H9 (cell line): Measurements from ENCODE around the gene OR9Q2. TPM values are rescaled to one million over a fixed set of nuclear protein-coding genes. Genes with fewer than 3 reads are reported as not detected.

Experiments used
- DNase-seq: peaks from one replicate; pipeline ENCODE4 v3.0.0-alpha.2; 2017
- H2AFZ ChIP-seq: one replicate; pipeline ENCODE4 v1.6.1; 2013; ENCODE audit warnings: mild to moderate bottlenecking, low read length, control low read depth, moderate library complexity
- H2AK5ac ChIP-seq: 2 replicates; pipeline ENCODE4 v1.6.1; 2013; ENCODE audit warnings: low read length, control low read depth, mixed read lengths; ENCODE audit not compliant: insufficient read length
- H2BK120ac ChIP-seq: one replicate; pipeline ENCODE4 v1.6.1; 2013; ENCODE audit warnings: low read depth, mild to moderate bottlenecking, low read length, control low read depth, inconsistent platforms; ENCODE audit not compliant: poor library complexity, severe bottlenecking
- H2BK12ac ChIP-seq: 2 replicates; pipeline ENCODE4 v1.6.1; 2013; ENCODE audit warnings: low read length, control low read depth, mixed read lengths, low read depth; ENCODE audit not compliant: insufficient read length
- H2BK15ac ChIP-seq: 2 replicates; pipeline ENCODE4 v1.6.1; 2013; ENCODE audit warnings: low read depth, low read length, control low read depth
- H2BK20ac ChIP-seq: one replicate; pipeline ENCODE4 v1.6.1; 2013; ENCODE audit warnings: low read depth, mild to moderate bottlenecking, low read length, control low read depth, inconsistent platforms; ENCODE audit not compliant: poor library complexity, severe bottlenecking
- H2BK5ac ChIP-seq: 2 replicates; pipeline ENCODE4 v1.6.1; 2013; ENCODE audit warnings: low read length, control low read depth, mixed read lengths; ENCODE audit not compliant: insufficient read length
- H3K14ac ChIP-seq: 2 replicates; pipeline ENCODE4 v1.6.1; 2013; ENCODE audit warnings: low read length, control low read depth; ENCODE audit not compliant: insufficient read depth
- H3K18ac ChIP-seq: 2 replicates; pipeline ENCODE4 v1.6.1; 2013; ENCODE audit warnings: low read depth, mild to moderate bottlenecking, mixed read lengths, low read length, control low read depth; ENCODE audit not compliant: insufficient read length
- H3K23ac ChIP-seq: 2 replicates; pipeline ENCODE4 v1.6.1; 2013; ENCODE audit warnings: low read length, control low read depth, mixed read lengths, low read depth; ENCODE audit not compliant: insufficient read length
- H3K23me2 ChIP-seq: 2 replicates; pipeline ENCODE4 v1.6.1; 2013; ENCODE audit warnings: low read depth, mild to moderate bottlenecking, mixed read lengths, low read length, control low read depth; ENCODE audit not compliant: insufficient read length, poor library complexity, severe bottlenecking
- H3K27ac ChIP-seq: 2 replicates; pipeline ENCODE4 v1.5.1; 2013; ENCODE audit warnings: low read length, control low read depth, mixed read lengths, low read depth; ENCODE audit not compliant: insufficient read length
- H3K27me3 ChIP-seq: 2 replicates; pipeline ENCODE4 v1.6.1; 2013; ENCODE audit warnings: low read length, control low read depth, inconsistent platforms; ENCODE audit not compliant: insufficient read depth
- H3K4ac ChIP-seq: 2 replicates; pipeline ENCODE4 v1.6.1; 2013; ENCODE audit warnings: low read depth, mild to moderate bottlenecking, control low read depth, inconsistent platforms, low read length, moderate library complexity
- H3K4me1 ChIP-seq: 2 replicates; pipeline ENCODE4 v1.6.1; 2013; ENCODE audit warnings: low read length, control low read depth, inconsistent platforms; ENCODE audit not compliant: insufficient read depth
- H3K4me2 ChIP-seq: 2 replicates; pipeline ENCODE4 v1.6.1; 2013; ENCODE audit warnings: low read length, control low read depth, mixed read lengths; ENCODE audit not compliant: insufficient read length, insufficient read depth
- H3K56ac ChIP-seq: 2 replicates; pipeline ENCODE4 v1.6.1; 2013; ENCODE audit warnings: low read depth, mild to moderate bottlenecking, mixed read lengths, low read length, control low read depth; ENCODE audit not compliant: insufficient read length
- H3K79me1 ChIP-seq: 2 replicates; pipeline ENCODE4 v1.6.1; 2013; ENCODE audit warnings: low read depth, mild to moderate bottlenecking, moderate library complexity, low read length, control low read depth, inconsistent platforms; ENCODE audit not compliant: insufficient read depth, poor library complexity, severe bottlenecking
- H3K79me2 ChIP-seq: 2 replicates; pipeline ENCODE4 v1.6.1; 2013; ENCODE audit warnings: low read length, control low read depth, inconsistent platforms; ENCODE audit not compliant: insufficient read depth
- H3K9ac ChIP-seq: 2 replicates; pipeline ENCODE4 v1.6.1; 2013; ENCODE audit warnings: low read length, control low read depth, mixed read lengths; ENCODE audit not compliant: insufficient read length; ENCODE audit errors: extremely low read depth
- H3K9me3 ChIP-seq: one replicate; pipeline ENCODE4 v1.6.1; 2013; ENCODE audit warnings: low read depth, low read length, inconsistent platforms; ENCODE audit not compliant: control insufficient read depth
- H3T11ph ChIP-seq: one replicate; pipeline ENCODE4 v1.6.1; 2013; ENCODE audit warnings: mild to moderate bottlenecking, low read length, control low read depth, inconsistent platforms
- H4K20me1 ChIP-seq: one replicate; pipeline ENCODE4 v1.6.1; 2013; ENCODE audit not compliant: control insufficient read depth, insufficient read length, insufficient read depth
- H4K5ac ChIP-seq: 2 replicates; pipeline ENCODE4 v1.6.1; 2013; ENCODE audit warnings: low read depth, mild to moderate bottlenecking, mixed read lengths, low read length, control low read depth; ENCODE audit not compliant: insufficient read length
- H4K8ac ChIP-seq: replicated peaks from 2 replicates; pipeline ENCODE4 v1.6.1; 2013; ENCODE audit warnings: low read length, control low read depth, mixed read lengths, low read depth; ENCODE audit not compliant: insufficient read length
- H4K91ac ChIP-seq: 2 replicates; pipeline ENCODE4 v1.6.1; 2013; ENCODE audit warnings: low read depth, mild to moderate bottlenecking, moderate library complexity, mixed read lengths, low read length, control low read depth; ENCODE audit not compliant: insufficient read length
- H3K27ac Mint-ChIP-seq, 3 experiments: 2 replicates in 2 of 3; 3 replicates in 1 of 3; pipeline ENCODE4 v1.8.0; 2020 to 2021; ENCODE audit warnings: mixed read lengths in 3 of 3, mild to moderate bottlenecking in 1 of 3, moderate library complexity in 1 of 3
- H3K27me3 Mint-ChIP-seq: 2 replicates; pipeline ENCODE4 v1.8.0; 2021; ENCODE audit warnings: low read depth, mild to moderate bottlenecking, moderate library complexity, mixed read lengths
- H3K36me3 Mint-ChIP-seq, 3 experiments: 2 replicates in 2 of 3; 3 replicates in 1 of 3; pipeline ENCODE4 v1.8.0; 2020 to 2021; ENCODE audit warnings: low read depth in 3 of 3, mixed read lengths in 3 of 3; ENCODE audit not compliant: insufficient read depth in 1 of 3
- H3K4me1 Mint-ChIP-seq, 2 experiments: 2 replicates each; pipeline ENCODE4 v1.8.0; 2020; ENCODE audit warnings: mixed read lengths in 2 of 2
- H3K4me3 Mint-ChIP-seq, 2 experiments: 2 replicates in 1 of 2; 3 replicates in 1 of 2; pipeline ENCODE4 v1.8.0; 2020 to 2021; ENCODE audit warnings: mild to moderate bottlenecking in 2 of 2, mixed read lengths in 2 of 2, moderate library complexity in 1 of 2
- H3K9me3 Mint-ChIP-seq, 2 experiments: 2 replicates in 1 of 2; 3 replicates in 1 of 2; pipeline ENCODE4 v1.8.0; 2020; ENCODE audit warnings: mild to moderate bottlenecking in 2 of 2, mixed read lengths in 2 of 2, moderate library complexity in 1 of 2
- WGBS: extraction: QIAGEN DNeasy Blood & Tissue Kit; methylation state at CpG from one replicate; pipeline ENCODE4 v1.1.7; 2013; ENCODE audit warnings: missing lambda C conversion rate, low lambda C conversion rate, mixed read lengths; ENCODE audit not compliant: insufficient read length; ENCODE audit errors: extremely low coverage; 5-methylcytosine and 5-hydroxymethylcytosine counted together
- total RNA-seq: library from RNA; stranded (reverse); gene quantifications from 2 replicates; pipeline ENCODE4 v1.2.1, GENCODE V29; 2021
- TF ChIP-seq, protein P1 (sequence below): fragments of 200-600 bp; sonication (generic); conservative IDR thresholded peaks from 3 replicates; pipeline ENCODE4 v1.8.0; 2021; ENCODE audit warnings: antibody characterized with exemption, mild to moderate bottlenecking

The OR9Q2 gene
- total RNA-seq, 1 experiment from 2014 or later: not detected

DNA sequence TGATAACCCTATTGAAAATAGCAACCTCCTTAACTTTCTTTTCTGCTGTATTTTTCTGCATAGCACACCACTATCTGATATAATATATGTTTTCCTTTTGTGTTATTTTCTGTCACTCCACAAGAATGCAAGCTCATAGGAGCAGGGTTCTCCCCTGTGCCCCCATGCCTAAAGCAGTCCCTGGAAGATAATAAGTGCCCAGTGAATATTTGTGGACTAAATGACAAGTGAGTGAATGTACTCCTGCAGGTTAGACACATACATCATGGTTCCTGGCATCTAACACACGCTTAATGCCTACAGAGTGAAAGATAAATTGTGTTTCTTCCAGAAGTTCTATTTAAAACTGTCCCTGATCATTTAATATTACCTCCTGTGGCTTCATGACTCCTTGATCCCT, 23.9 kb upstream of the OR9Q2 start:
- Histone ChIP-seq H3K14ac (no peak overlapping the region), H3K23me2 (no peaks in the 10 kb centered on the region), H2BK15ac (no peak overlapping the region), H4K5ac (no peak overlapping the region), H2AFZ (no peak overlapping the region), H2BK5ac (no peak overlapping the region), H3T11ph (no peak overlapping the region), H3K56ac (no peak overlapping the region), H4K20me1 (no peaks in the 10 kb centered on the region), H4K8ac (no peak overlapping the region), H3K79me2 (no peaks in the 10 kb centered on the region), H3K23ac (no peak overlapping the region), H3K4ac (no peak overlapping the region), H3K4me1 (no peaks in the 10 kb centered on the region), H3K4me2 (no peak overlapping the region), H3K9me3 (no peaks in the 10 kb centered on the region), H3K79me1 (no peaks in the 10 kb centered on the region), H3K18ac (no peak overlapping the region), H4K91ac (no peak overlapping the region), H2BK120ac (no peak overlapping the region), H2BK12ac (no peak overlapping the region), H2AK5ac (no peak overlapping the region), H3K27me3 (no peaks in the 10 kb centered on the region), H3K9ac (no peak overlapping the region), H2BK20ac (no peak overlapping the region), H3K27ac (no peak overlapping the region)
- Mint-ChIP-seq H3K27me3 (no peaks in the 10 kb centered on the region; the same call in 1 of the 2 replicates), H3K9me3 (peaks cover 0 to 2% of the 10 kb centered on the region in 2 experiments; a peak in 2 of 5 replicates), H3K27ac (no peak overlapping the region), H3K4me1 (peaks cover 6 to 7% of the 10 kb centered on the region in 2 experiments), H3K4me3 (no peak overlapping the region), H3K36me3 (no peaks in the 10 kb centered on the region)
- DNase-seq: no peak
- WGBS: no CpG with 5 or more reads among the region's 1 CpG
- TF ChIP-seq, protein P1, sequence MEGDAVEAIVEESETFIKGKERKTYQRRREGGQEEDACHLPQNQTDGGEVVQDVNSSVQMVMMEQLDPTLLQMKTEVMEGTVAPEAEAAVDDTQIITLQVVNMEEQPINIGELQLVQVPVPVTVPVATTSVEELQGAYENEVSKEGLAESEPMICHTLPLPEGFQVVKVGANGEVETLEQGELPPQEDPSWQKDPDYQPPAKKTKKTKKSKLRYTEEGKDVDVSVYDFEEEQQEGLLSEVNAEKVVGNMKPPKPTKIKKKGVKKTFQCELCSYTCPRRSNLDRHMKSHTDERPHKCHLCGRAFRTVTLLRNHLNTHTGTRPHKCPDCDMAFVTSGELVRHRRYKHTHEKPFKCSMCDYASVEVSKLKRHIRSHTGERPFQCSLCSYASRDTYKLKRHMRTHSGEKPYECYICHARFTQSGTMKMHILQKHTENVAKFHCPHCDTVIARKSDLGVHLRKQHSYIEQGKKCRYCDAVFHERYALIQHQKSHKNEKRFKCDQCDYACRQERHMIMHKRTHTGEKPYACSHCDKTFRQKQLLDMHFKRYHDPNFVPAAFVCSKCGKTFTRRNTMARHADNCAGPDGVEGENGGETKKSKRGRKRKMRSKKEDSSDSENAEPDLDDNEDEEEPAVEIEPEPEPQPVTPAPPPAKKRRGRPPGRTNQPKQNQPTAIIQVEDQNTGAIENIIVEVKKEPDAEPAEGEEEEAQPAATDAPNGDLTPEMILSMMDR: no peak
